ENCODE results near the gene EHD4.

DNA sequence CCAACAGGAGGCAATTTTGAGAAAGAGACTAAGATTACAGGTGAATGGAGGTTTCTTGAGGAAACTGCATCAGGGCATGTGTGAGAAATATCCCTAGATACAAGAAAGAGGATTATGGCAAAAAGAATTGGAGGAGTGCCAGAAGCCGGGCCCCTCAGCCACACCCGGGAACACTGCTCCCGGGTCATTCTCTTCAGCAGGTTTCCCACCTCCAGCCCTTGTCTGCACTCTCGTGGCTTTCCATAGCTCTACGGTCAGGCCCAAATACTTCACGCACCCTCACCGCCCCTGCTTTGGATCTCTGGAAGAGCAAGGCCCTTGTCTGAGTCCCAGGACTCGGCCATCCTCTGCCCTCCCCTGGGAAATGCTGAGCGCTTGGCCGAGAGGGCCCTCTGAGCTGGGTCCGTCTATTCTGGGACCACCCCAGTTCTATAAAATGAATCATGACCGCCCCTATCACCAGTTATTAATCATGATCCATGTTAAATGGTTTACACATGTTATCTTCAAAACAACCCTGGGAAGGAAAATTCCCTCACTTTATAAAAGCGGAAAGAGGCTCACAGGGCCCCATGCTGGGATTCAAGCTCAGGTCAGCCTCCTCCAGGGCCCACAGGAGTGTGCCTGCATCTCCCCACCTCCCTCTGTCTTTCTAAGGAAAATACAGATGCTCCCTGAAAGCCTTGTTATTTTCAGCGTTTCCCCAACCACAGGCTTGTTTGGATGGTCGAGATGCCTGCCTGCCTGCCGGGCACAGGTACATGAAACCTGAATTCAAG lies 39.7 kb downstream of the EHD4 start:
- TF ChIP-seq CTCF (IDR thresholded peaks at IDR 0.05) (no peak), POLR2A (IDR thresholded peaks at IDR 0.05) (no peak)
